NCI-H1930 (cell line): Measurements from ENCODE around the gene RAB18.
"Not testable (repeated sequence)": the region's sequence is repeated elsewhere in the genome, so short reads cannot be mapped to it uniquely, and the experiment has no call there.

ENCODE experiments used
- DNase-seq, 2 experiments: peaks; one replicate each; lab custom pipeline; 2025; lab: John Stamatoyannopoulos, UW

Gene RAB18

GRCh38 chr10:27504808-27505460, 830 bp downstream of the RAB18 start:
- no peak for DNase-seq

GRCh38 chr10:27505537-27505936, 1.4 kb downstream of the RAB18 start:
- not testable (repeated sequence) for DNase-seq

- no peak for DNase-seq
Observed at GRCh38 chr10:27506280-27506679, 2.2 kb downstream of the RAB18 start.

- DNase-seq: no peak
Observed at GRCh38 chr10:27512548-27512947, 8.4 kb downstream of the RAB18 start.

GRCh38 chr10:27513451-27514191, 9.5 kb downstream of the RAB18 start:
- no peak for DNase-seq

- no peak for DNase-seq
Observed at GRCh38 chr10:27514243-27514642, 10.1 kb downstream of the RAB18 start.

GRCh38 chr10:27518261-27518660, 14.2 kb downstream of the RAB18 start:
- no peak for DNase-seq

- no peak for DNase-seq
Observed at GRCh38 chr10:27525819-27526218, 21.7 kb downstream of the RAB18 start.

GRCh38 chr10:27526242-27526641, 22.1 kb downstream of the RAB18 start:
- DNase-seq: no peak

- DNase-seq: no peak
Observed at GRCh38 chr10:27527666-27528295, 23.7 kb downstream of the RAB18 start.

- DNase-seq: no peak
Observed at GRCh38 chr10:27529010-27529783, 25.1 kb downstream of the RAB18 start.

GRCh38 chr10:27530477-27530876, 26.4 kb downstream of the RAB18 start:
- no peak for DNase-seq

GRCh38 chr10:27531336-27531847, 27.3 kb downstream of the RAB18 start:
- no peak for DNase-seq

- DNase-seq: no peak
Observed at GRCh38 chr10:27534161-27534700, 30.1 kb downstream of the RAB18 start.

GRCh38 chr10:27535317-27535716, 31.2 kb downstream of the RAB18 start:
- no peak for DNase-seq

- no peak for DNase-seq
Observed at GRCh38 chr10:27536437-27536836, 32.3 kb downstream of the RAB18 start.

- no peak for DNase-seq
Observed at GRCh38 chr10:27537166-27537565, 33.1 kb downstream of the RAB18 start.

GRCh38 chr10:27537787-27538186, 33.7 kb downstream of the RAB18 start:
- no peak for DNase-seq

- DNase-seq: no peak
Observed at GRCh38 chr10:27540672-27541071, 36.6 kb downstream of the RAB18 start.

- DNase-seq: no peak
Observed at GRCh38 chr10:27541796-27542729, 38.0 kb downstream of the RAB18 start.

GRCh38 chr10:27542812-27543211, 38.7 kb downstream of the RAB18 start:
- DNase-seq: no peak
